A673 (cell line): Measurements from ENCODE around the gene CCDC183. TPM values are rescaled to one million over a fixed set of nuclear protein-coding genes. Genes with fewer than 3 reads are reported as not detected.
A peak's percentile ranks its signal among the peaks of the same experiment; 100 is the strongest.

ENCODE experiments used
- BruUV-seq: library from RNA; stranded (reverse); fragments of 400-500 nt; replicated peaks from 2 replicates; lab custom pipeline; 2021; lab: Mats Ljungman, UMichigan
- CTCF ChIA-PET: fragments of 300-600 bp; sonication (Branson Sonifier 250); formaldehyde crosslinking; loops from one replicate; lab custom pipeline; 2022; ENCODE audit warnings: antibody characterized with exemption; lab: Charles Lee
- POLR2A ChIA-PET: fragments of 300-600 bp; sonication (Branson Sonifier 250); formaldehyde crosslinking; loops from one replicate; lab custom pipeline; 2022; ENCODE audit warnings: antibody characterized with exemption; ENCODE audit not compliant: low non-redundant PET; lab: Charles Lee
- DNase-seq: peaks from one replicate; pipeline ENCODE4 v3.0.0-alpha.2; 2015; ENCODE audit warnings: low spot score
- H3K27ac ChIP-seq: fragments of 200-600 bp; sonication (generic); 2 replicates; pipeline ENCODE4 v1.5.1; 2016; ENCODE audit warnings: mixed run types, low read depth, mild to moderate bottlenecking, mixed read lengths, antibody characterized with exemption, low read length; ENCODE audit not compliant: poor library complexity, severe bottlenecking
- H3K27me3 ChIP-seq: fragments of 200-600 bp; sonication (generic); replicated peaks from 2 replicates; pipeline ENCODE4 v1.6.1; 2017; ENCODE audit warnings: mixed run types, low read depth, mild to moderate bottlenecking, mixed read lengths, antibody characterized with exemption, low read length; ENCODE audit not compliant: insufficient read depth, poor library complexity
- H3K36me3 ChIP-seq: fragments of 200-600 bp; sonication (generic); 2 replicates; pipeline ENCODE4 v1.6.1; 2016; ENCODE audit warnings: mixed run types, mild to moderate bottlenecking, mixed read lengths, antibody characterized with exemption, low read length; ENCODE audit not compliant: insufficient read depth, poor library complexity, severe bottlenecking
- H3K4me1 ChIP-seq: fragments of 200-600 bp; sonication (generic); 2 replicates; pipeline ENCODE4 v1.6.1; 2017; ENCODE audit warnings: mixed run types, mild to moderate bottlenecking, mixed read lengths, antibody characterized with exemption, low read length; ENCODE audit not compliant: insufficient read depth, poor library complexity, severe bottlenecking
- H3K4me3 ChIP-seq: fragments of 200-600 bp; sonication (generic); 2 replicates; pipeline ENCODE4 v1.5.1; 2016; ENCODE audit warnings: low read depth, mixed run types, mild to moderate bottlenecking, mixed read lengths, low read length; ENCODE audit not compliant: poor library complexity, severe bottlenecking
- H3K9me3 ChIP-seq: fragments of 200-600 bp; sonication (generic); 2 replicates; pipeline ENCODE4 v1.6.1; 2016; ENCODE audit warnings: mixed run types, low read depth, mild to moderate bottlenecking, mixed read lengths, antibody characterized with exemption, low read length; ENCODE audit not compliant: poor library complexity, severe bottlenecking
- CTCF ChIP-seq: fragments of 300-800, 200-600 bp; sonication (generic); conservative IDR thresholded peaks from 2 replicates; pipeline ENCODE4 v1.5.1; 2017; ENCODE audit warnings: low read depth, mild to moderate bottlenecking, antibody characterized with exemption, low read length, moderate library complexity, mixed read lengths
- EZH2 ChIP-seq: fragments of 200-600 bp; sonication (generic); IDR thresholded peaks from 2 replicates; pipeline ENCODE4 v1.6.1; 2017; ENCODE audit warnings: borderline replicate concordance, low read depth, mild to moderate bottlenecking, mixed read lengths, antibody characterized with exemption, low read length; ENCODE audit not compliant: poor library complexity, severe bottlenecking
- intact Hi-C: fragments of 100-400 bp; cut with micrococcal nuclease; formaldehyde crosslinking; loops from one replicate; pipeline ENCODE4 v1.10.0; 2022; ENCODE audit not compliant: unreplicated experiment
- total RNA-seq: library from RNA; stranded (reverse); gene quantifications from 2 replicates; pipeline ENCODE4 v1.2.3, GENCODE V29; 2021

Gene CCDC183
- total RNA-seq, 1 experiment from 2014 or later, result not detected

- no TSS peak for BruUV-seq
- Histone ChIP-seq H3K27me3 (no peaks in the 10 kb centered on the region), H3K9me3 (no peaks in the 10 kb centered on the region), H3K36me3 (no peaks in the 10 kb centered on the region), H3K4me1 (peaks cover 9% of the 10 kb centered on the region), H3K27ac (no peak overlapping the region), H3K4me3 (peak overlapping the region; percentile 78)
- no peak for DNase-seq
- no peak for TF ChIP-seq EZH2
- TF ChIP-seq CTCF, result no peak
- CTCF ChIA-PET, result no interaction called here
- POLR2A ChIA-PET, result no interaction called here
- intact Hi-C loops, result no loop called here
Measured at GRCh38 chr9:136850866-136851775, 55.0 kb downstream of the CCDC183 start.

- H3K27ac ChIP-seq, result no peak within 1 kb of the TSS
- no peaks in the 10 kb centered on the region for H3K27me3 ChIP-seq
- no TSS peak for BruUV-seq
- H3K4me3 ChIP-seq, result no peak within 1 kb of the TSS
- peaks cover 9% of the 10 kb centered on the region for H3K4me1 ChIP-seq
- ChIA-PET POLR2A (no interaction called here), CTCF (no interaction called here)
- H3K36me3 ChIP-seq, result no peaks in the 10 kb centered on the region
- DNase-seq, result no peak
- intact Hi-C loops, result no loop called here
- no peaks in the 10 kb centered on the region for H3K9me3 ChIP-seq
- TF ChIP-seq CTCF (no peak), EZH2 (no peak)
Measured at GRCh38 chr9:136851941-136852663, 56.0 kb downstream of the CCDC183 start, which contains the start of gene MAMDC4. Gene MAMDC4 (plus strand): TSS chr9:136852346. CDS start chr9:136852417, 71 bp downstream.

- Histone ChIP-seq H3K36me3 (no peaks in the 10 kb centered on the region), H3K4me1 (peaks cover 9% of the 10 kb centered on the region), H3K27me3 (no peaks in the 10 kb centered on the region), H3K4me3 (no peak overlapping the region), H3K9me3 (no peaks in the 10 kb centered on the region), H3K27ac (no peak overlapping the region)
- BruUV-seq, result no TSS peak
- ChIA-PET POLR2A (no interaction called here), CTCF (no interaction called here)
- intact Hi-C loops, result no loop called here
- TF ChIP-seq CTCF (no peak), EZH2 (no peak)
- DNase-seq, result no peak
Measured at GRCh38 chr9:136852664-136853595, 56.8 kb downstream of the CCDC183 start.
